Stimulated activated CD4-positive, alpha-beta T cell treated with anti-CD3 and anti-CD28 coated beads, Interleukin-15, amount 100 ng/mL, for 48 hours (primary cell): ENCODE results near the gene MX1.
"Not testable (repeated sequence)": the region's sequence is repeated elsewhere in the genome, so short reads cannot be mapped to it uniquely, and the experiment has no call there.

Experiments used
- DNase-seq, 2 donors: peaks; one replicate each; pipeline ENCODE4 v3.0.0-alpha.2; 2020; ENCODE audit warnings: low read depth in 2 of 2

Gene MX1

GRCh38 chr21:41407541-41408460, 18.2 kb upstream of the MX1 start:
- no peak for DNase-seq

GRCh38 chr21:41410361-41410760, 15.7 kb upstream of the MX1 start:
- DNase-seq = no peak

- no peak for DNase-seq
Measured at GRCh38 chr21:41410767-41411448, 15.1 kb upstream of the MX1 start.

GRCh38 chr21:41411449-41412089, 14.5 kb upstream of the MX1 start:
- no peak for DNase-seq

- not testable (repeated sequence) for DNase-seq
Measured at GRCh38 chr21:41417505-41417904, 8.5 kb upstream of the MX1 start.

GRCh38 chr21:41418393-41418792, 7.6 kb upstream of the MX1 start:
- no peak for DNase-seq

GRCh38 chr21:41418956-41419680, 6.9 kb upstream of the MX1 start:
- no peak for DNase-seq

DNA sequence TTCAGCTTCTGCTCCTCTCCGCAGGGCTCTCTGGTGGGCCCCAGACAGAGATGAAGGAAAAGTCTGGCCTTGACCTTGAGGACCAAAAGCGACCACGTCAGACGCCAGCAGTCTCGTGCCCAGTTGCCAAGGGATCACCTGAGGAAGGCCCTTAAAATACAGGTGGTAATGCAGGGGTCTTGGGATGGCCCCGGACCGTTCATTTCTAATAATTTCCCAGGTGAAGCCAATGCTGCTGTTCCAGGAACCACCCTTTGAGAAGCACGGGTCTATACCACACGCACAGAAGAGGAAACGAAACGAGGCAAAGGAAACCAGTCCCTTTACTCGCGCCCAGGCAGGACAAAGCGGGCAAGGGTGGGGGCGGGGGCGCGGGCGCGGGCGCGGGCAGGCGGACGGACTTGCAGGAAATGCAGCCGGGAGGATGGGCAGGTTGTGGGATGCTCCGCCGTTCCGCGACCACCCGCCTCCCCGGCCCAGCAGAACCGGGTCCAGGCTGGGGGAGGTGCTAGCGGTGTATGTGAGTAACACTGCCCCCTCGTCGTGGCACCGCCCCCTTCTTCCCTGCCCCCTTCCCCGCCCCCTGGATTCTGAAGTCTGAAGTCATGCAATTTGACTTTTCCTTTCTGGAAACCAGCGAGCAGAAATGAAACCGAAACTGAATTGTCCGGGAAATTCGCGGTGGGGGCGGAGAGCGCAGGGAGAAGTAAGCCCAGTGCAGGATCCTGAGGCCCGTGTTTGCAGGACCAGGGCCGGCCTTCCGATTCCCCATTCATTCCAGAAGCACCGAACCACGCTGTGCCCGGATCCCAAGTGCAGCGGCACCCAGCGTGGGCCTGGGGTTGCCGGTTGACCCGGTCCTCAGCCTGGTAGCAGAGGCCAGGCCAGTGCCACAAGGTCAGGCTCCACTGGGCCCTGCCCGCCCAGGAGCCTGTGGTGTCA, 5.8 kb upstream of the MX1 start:
- DNase-seq = peak in 1 of 2 donors; percentile 13

DNA sequence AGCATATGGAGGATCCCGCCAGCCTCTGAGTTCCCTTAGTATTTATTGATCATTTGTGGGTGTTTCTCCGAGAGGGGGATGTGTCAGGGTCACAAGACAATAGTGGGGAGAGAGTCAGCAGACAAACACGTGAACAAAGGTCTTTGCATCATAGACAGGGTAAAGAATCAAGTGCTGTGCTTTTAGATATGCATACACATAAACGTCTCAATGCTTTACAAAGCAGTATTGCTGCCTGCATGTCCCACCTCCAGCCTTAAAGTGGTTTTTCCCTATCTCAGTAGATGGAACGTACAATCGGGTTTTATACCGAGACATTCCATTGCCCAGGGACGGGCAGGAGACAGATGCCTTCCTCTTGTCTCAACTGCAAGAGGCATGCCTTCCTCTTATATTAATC, 5.0 kb upstream of the MX1 start:
- DNase-seq = not testable (repeated sequence)

GRCh38 chr21:41422546-41423304, 3.3 kb upstream of the MX1 start:
- DNase-seq = no peak

DNA sequence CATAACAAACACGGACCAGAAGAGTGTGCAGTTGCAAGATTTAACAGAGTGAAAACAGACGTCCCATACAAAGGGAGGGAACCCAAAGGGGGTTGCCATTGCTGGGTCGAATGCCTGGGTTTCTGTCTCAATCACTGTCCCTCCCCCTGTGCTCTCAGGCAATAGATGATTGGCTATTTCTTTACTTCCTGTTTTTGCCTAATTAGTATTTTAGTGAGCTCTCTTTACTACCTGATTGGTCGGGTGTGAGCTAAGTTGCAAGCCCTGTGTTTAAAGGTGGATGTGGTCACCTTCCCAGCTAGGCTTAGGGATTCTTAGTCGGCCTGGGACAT, 2.8 kb upstream of the MX1 start:
- DNase-seq = not testable (repeated sequence)

DNA sequence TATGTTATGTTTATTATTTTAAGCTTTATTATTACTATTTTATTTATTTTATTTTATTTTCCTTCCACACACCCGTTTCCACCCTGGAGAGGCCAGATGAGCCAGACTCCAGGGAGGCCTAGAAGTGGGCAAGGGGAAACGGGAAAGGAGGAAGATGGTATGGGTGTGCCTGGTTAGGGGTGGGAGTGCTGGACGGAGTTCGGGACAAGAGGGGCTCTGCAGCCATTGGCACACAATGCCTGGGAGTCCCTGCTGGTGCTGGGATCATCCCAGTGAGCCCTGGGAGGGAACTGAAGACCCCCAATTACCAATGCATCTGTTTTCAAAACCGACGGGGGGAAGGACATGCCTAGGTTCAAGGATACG, 468 bp upstream of the MX1 start:
- DNase-seq = no peak

- no peak for DNase-seq
Measured at GRCh38 chr21:41426676-41427404, 801 bp downstream of the MX1 start.

DNA sequence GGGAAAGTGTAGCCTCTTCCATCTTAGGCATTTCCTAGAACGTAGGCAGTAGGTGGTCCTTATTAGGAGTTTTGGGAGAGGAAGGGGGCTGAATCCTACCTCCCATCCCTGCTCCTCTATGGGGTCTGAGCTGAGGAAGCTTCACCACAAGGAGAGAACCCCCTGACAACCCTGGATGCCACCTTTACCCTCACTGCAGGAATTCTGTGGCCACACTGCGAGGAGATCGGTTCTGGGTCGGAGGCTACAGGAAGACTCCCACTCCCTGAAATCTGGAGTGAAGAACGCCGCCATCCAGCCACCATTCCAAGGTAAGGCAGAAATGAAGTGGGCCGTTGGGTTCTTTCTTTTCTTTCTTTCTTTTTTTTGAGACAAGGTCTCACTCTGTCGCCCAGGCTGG, 1.5 kb downstream of the MX1 start:
- DNase-seq = no peak

DNA sequence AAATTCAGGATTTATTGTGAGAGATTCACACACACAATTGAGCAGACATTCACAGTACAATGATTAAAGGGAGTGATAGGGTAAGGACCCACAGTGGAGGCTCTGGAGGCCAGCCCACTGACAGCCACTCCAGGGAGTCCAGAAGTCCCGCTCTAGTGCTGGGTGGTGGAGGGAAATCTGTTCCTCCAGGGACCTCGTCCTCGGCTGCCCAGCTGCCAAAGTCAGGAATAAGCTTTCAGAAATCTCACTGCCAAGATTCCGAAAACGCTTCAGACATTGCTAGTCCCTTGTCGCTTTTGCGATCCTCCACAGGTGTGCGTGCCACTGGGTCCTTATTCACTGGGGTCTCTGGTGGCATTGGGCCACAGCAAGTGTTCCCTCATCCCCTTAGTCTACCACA, 2.3 kb downstream of the MX1 start:
- no peak for DNase-seq

- no peak for DNase-seq
Measured at GRCh38 chr21:41428847-41429246, 2.8 kb downstream of the MX1 start.

- DNase-seq = no peak
Measured at GRCh38 chr21:41429305-41429704, 3.3 kb downstream of the MX1 start.

DNA sequence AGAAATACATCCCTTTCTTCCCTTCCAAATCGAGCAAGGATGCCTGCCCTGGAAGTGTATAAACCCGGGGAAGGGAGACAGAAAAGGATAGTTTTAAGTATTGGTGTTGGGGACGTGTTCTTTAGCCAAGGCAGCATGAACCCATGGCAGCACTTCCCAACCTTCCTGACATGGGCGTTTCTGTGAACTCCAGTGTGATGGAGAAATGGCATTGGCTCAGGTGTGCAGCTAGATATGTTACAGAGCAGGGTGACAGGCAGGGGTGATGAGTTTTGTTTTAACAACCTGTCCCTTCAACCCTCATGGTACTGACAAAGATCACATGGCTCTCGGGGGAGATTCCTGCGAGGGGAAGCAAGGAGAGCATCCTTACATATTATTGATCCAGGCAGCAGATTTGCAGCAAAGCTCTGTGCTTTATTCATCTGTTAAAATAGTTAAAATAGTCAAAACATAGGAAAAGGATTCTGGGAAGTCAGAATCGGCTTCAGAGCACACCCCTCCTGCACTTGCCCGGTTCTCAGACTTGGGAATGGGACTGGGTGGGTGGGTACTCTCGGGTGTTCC, 4.0 kb downstream of the MX1 start:
- no peak for DNase-seq
